HG02840 (cell line): ENCODE results near the gene PCCA.

ENCODE experiments used
- ATAC-seq: cut with Tn5 transposase; IDR thresholded peaks from one replicate; pipeline ENCODE4 v1.9.1; 2021; ENCODE audit warnings: mild to moderate bottlenecking, moderate library complexity, moderate number of reproducible peaks; ENCODE audit not compliant: unreplicated experiment, low FRiP score

PCCA gene

GRCh38 chr13:100442095-100442832 is 353.4 kb downstream of the PCCA start:
- ATAC-seq, result no peak

- no peak for ATAC-seq
Measured at GRCh38 chr13:100443278-100443997, 354.5 kb downstream of the PCCA start.

- no peak for ATAC-seq
Measured at GRCh38 chr13:100443998-100444328, 355.1 kb downstream of the PCCA start.

GRCh38 chr13:100447831-100448230 is 358.9 kb downstream of the PCCA start:
- ATAC-seq, result no peak

GRCh38 chr13:100451923-100452322 is 363.0 kb downstream of the PCCA start:
- ATAC-seq, result no peak

GRCh38 chr13:100454876-100455275 is 366.0 kb downstream of the PCCA start:
- no peak for ATAC-seq

- ATAC-seq, result no peak
Measured at GRCh38 chr13:100458673-100459072, 369.8 kb downstream of the PCCA start.

GRCh38 chr13:100459747-100460146 is 370.9 kb downstream of the PCCA start:
- ATAC-seq, result no peak

- ATAC-seq, result no peak
Measured at GRCh38 chr13:100460266-100460665, 371.4 kb downstream of the PCCA start.

- ATAC-seq, result no peak
Measured at GRCh38 chr13:100460791-100461190, 371.9 kb downstream of the PCCA start.

GRCh38 chr13:100461309-100462030 is 372.6 kb downstream of the PCCA start:
- ATAC-seq, result no peak

- ATAC-seq, result no peak
Measured at GRCh38 chr13:100464006-100464405, 375.1 kb downstream of the PCCA start.

- no peak for ATAC-seq
Measured at GRCh38 chr13:100465558-100465957, 376.7 kb downstream of the PCCA start.

GRCh38 chr13:100470866-100471505 is 382.1 kb downstream of the PCCA start:
- ATAC-seq, result no peak

GRCh38 chr13:100473087-100473486 is 384.2 kb downstream of the PCCA start:
- ATAC-seq, result no peak

- ATAC-seq, result no peak
Measured at GRCh38 chr13:100473501-100474044, 384.7 kb downstream of the PCCA start.

- no peak for ATAC-seq
Measured at GRCh38 chr13:100476963-100477362, 388.1 kb downstream of the PCCA start.

GRCh38 chr13:100478107-100478809 is 389.4 kb downstream of the PCCA start:
- no peak for ATAC-seq

- no peak for ATAC-seq
Measured at GRCh38 chr13:100480676-100481075, 391.8 kb downstream of the PCCA start.

GRCh38 chr13:100483139-100483538 is 394.2 kb downstream of the PCCA start:
- ATAC-seq, result no peak
